SK-N-SH treated with all-trans-retinoic acid at 6 μM for 48 hours (cell line): ENCODE data around the gene TMEM82.

ENCODE experiments used
- ATAC-seq: fragments of 200-7000 bp; cut with Tn5 transposase; 3 replicates; pipeline ENCODE4 v1.9.1; 2020; ENCODE audit warnings: mild to moderate bottlenecking, moderate library complexity
- BACH2 ChIP-seq: fragments of 250-450 bp; sonication (Bioruptor Pico); IDR thresholded peaks from 2 replicates; pipeline ENCODE4 v1.9.0; 2021; ENCODE audit warnings: mild to moderate bottlenecking, borderline replicate concordance
- CSDC2 ChIP-seq: fragments of 250-450 bp; sonication (Bioruptor Pico); IDR thresholded peaks from 2 replicates; pipeline ENCODE4 v1.5.0; 2020; ENCODE audit warnings: mild to moderate bottlenecking, moderate library complexity
- ESRRG ChIP-seq: fragments of 250-450 bp; sonication (Bioruptor Pico); IDR thresholded peaks from 2 replicates; pipeline ENCODE4 v1.6.1; 2021; ENCODE audit warnings: mild to moderate bottlenecking
- GLIS3 ChIP-seq: fragments of 250-450 bp; sonication (Bioruptor Pico); IDR thresholded peaks from 2 replicates; pipeline ENCODE4 v1.5.0; 2020; ENCODE audit warnings: mild to moderate bottlenecking, moderate library complexity
- ISL1 ChIP-seq: fragments of 250-450 bp; sonication (Bioruptor Pico); IDR thresholded peaks from 2 replicates; pipeline ENCODE4 v2.1.2; 2022; ENCODE audit warnings: mild to moderate bottlenecking, moderate library complexity
- OSR1 ChIP-seq: fragments of 250-450 bp; sonication (Bioruptor Pico); IDR thresholded peaks from 2 replicates; pipeline ENCODE4 v1.8.0; 2022; ENCODE audit warnings: moderate library complexity, mild to moderate bottlenecking, inconsistent platforms
- PPARA ChIP-seq: fragments of 250-450 bp; sonication (Bioruptor Pico); IDR thresholded peaks from 2 replicates; pipeline ENCODE4 v1.5.0; 2020; ENCODE audit warnings: mild to moderate bottlenecking, borderline replicate concordance
- RARB ChIP-seq: fragments of 250-450 bp; sonication (Bioruptor Pico); IDR thresholded peaks from 2 replicates; pipeline ENCODE4 v1.8.0; 2021; ENCODE audit warnings: mild to moderate bottlenecking, moderate library complexity
- SNAI2 ChIP-seq: fragments of 250-450 bp; sonication (Bioruptor Pico); IDR thresholded peaks from 2 replicates; pipeline ENCODE4 v1.5.0; 2020; ENCODE audit warnings: mild to moderate bottlenecking, moderate library complexity
- TCF4 ChIP-seq: fragments of 250-450 bp; sonication (Bioruptor Pico); IDR thresholded peaks from 2 replicates; pipeline ENCODE4 v1.8.0; 2021; ENCODE audit warnings: mild to moderate bottlenecking, moderate library complexity, borderline replicate concordance
- TOX ChIP-seq: fragments of 250-450 bp; sonication (Bioruptor Pico); IDR thresholded peaks from 2 replicates; pipeline ENCODE4 v1.8.0; 2021; ENCODE audit warnings: mild to moderate bottlenecking, moderate library complexity, borderline replicate concordance
- ZFP3 ChIP-seq: fragments of 250-450 bp; sonication (Bioruptor Pico); IDR thresholded peaks from 2 replicates; pipeline ENCODE4 v1.5.0; 2020; ENCODE audit warnings: mild to moderate bottlenecking, moderate library complexity
- ZFP30 ChIP-seq: fragments of 450-650 bp; formaldehyde crosslinking; IDR thresholded peaks from 2 replicates; pipeline ENCODE4 v1.5.0; 2022; ENCODE audit warnings: mild to moderate bottlenecking, moderate library complexity
- ZNF565 ChIP-seq: fragments of 450-650 bp; formaldehyde crosslinking; conservative IDR thresholded peaks from 2 replicates; pipeline ENCODE4 v1.5.0; 2020; ENCODE audit warnings: low read depth, mild to moderate bottlenecking, moderate library complexity
- ZNF70 ChIP-seq: fragments of 450-650 bp; formaldehyde crosslinking; IDR thresholded peaks from 2 replicates; pipeline ENCODE4 v1.5.0; 2020; ENCODE audit warnings: mild to moderate bottlenecking, moderate library complexity
- ZNF8 ChIP-seq: fragments of 450-650 bp; formaldehyde crosslinking; IDR thresholded peaks from 2 replicates; pipeline ENCODE4 v1.5.0; 2020; ENCODE audit warnings: mild to moderate bottlenecking, moderate library complexity
- TF ChIP-seq, protein P1 (sequence below): fragments of 250-450 bp; sonication (Bioruptor Pico); IDR thresholded peaks from 2 replicates; pipeline ENCODE4 v1.8.0; 2020; ENCODE audit warnings: mild to moderate bottlenecking, moderate library complexity, borderline replicate concordance
- TF ChIP-seq, protein P2 (sequence below): fragments of 250-450 bp; sonication (Bioruptor Pico); IDR thresholded peaks from 2 replicates; pipeline ENCODE4 v1.5.0; 2020; ENCODE audit warnings: mild to moderate bottlenecking, moderate library complexity
- TF ChIP-seq, protein P3 (sequence below): fragments of 250-450 bp; sonication (Bioruptor Pico); IDR thresholded peaks from 2 replicates; pipeline ENCODE4 v1.5.1; 2020; ENCODE audit warnings: low read depth, mild to moderate bottlenecking, moderate library complexity
- TF ChIP-seq, protein P4 (sequence below): fragments of 250-450 bp; sonication (Bioruptor Pico); IDR thresholded peaks from 2 replicates; pipeline ENCODE4 v1.8.0; 2021; ENCODE audit warnings: low read depth, mild to moderate bottlenecking, moderate library complexity, borderline replicate concordance

TMEM82 gene

DNA sequence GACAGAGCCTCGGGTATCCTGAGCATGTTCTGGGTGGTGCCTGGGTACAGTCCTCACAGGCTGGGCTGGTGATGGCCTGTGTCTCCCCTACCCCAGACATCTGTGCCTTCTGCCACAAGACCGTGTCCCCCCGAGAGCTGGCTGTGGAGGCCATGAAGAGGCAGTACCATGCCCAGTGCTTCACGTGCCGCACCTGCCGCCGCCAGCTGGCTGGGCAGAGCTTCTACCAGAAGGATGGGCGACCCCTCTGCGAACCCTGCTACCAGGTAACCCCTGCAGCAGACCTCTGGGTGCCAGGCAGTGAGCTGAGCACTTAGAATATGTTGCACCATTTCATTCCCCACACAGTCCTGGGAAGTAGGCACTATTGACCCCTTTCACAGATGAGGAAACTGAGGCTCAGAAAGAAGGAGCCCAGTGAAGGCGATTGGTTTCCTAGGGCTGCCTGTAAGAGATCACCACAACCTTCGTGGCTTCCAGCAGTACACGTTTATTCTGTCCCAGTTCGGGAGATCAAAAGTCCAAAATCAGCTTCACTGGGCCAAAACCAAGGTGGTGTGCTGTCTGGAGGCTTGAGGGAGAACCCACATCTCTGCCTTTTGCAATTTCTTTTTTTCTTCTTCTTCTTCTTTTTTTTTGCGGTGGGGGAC, 28.1 kb downstream of the TMEM82 start:
- no peak for ATAC-seq

DNA sequence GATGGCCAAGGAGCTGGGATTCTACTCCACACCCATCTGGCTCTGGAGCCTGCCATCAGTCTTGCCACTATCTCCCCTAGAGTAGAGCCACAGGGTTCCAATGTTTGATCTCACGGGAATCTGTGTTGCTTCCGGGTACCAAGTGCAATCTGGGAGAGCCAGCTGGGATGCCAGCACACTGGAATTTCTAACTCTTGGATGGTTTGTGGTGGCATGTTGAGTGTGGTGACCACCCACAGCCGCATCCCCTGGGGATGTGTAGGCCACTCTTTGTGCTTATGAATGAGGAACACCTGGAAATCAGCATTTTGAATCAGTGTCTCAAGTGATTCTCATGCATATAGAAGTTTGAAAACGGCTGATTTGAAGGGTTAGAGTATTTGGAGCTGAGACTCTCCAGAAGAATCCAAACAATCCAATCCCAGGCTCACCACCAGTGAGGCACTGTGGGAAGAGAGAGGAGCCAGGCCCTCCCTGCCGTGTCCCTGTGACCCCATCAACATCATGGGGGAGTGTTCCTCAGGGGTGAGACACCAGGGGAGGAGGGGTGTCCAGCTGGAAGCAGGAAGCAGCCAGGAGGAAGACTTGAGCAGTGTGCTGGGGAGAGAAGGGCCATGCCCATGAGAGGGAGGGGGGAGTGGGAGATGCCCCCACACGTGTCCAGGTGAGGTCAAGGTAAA, 29.7 kb downstream of the TMEM82 start:
- no peak for TF ChIP-seq ISL1 (CRISPR knock-in tag)
- TF ChIP-seq, protein P1, sequence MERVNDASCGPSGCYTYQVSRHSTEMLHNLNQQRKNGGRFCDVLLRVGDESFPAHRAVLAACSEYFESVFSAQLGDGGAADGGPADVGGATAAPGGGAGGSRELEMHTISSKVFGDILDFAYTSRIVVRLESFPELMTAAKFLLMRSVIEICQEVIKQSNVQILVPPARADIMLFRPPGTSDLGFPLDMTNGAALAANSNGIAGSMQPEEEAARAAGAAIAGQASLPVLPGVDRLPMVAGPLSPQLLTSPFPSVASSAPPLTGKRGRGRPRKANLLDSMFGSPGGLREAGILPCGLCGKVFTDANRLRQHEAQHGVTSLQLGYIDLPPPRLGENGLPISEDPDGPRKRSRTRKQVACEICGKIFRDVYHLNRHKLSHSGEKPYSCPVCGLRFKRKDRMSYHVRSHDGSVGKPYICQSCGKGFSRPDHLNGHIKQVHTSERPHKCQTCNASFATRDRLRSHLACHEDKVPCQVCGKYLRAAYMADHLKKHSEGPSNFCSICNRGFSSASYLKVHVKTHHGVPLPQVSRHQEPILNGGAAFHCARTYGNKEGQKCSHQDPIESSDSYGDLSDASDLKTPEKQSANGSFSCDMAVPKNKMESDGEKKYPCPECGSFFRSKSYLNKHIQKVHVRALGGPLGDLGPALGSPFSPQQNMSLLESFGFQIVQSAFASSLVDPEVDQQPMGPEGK (CRISPR knock-in tag), result no peak
- no peak for TF ChIP-seq CSDC2
- TF ChIP-seq GLIS3 (CRISPR knock-in tag), result no peak
- TF ChIP-seq ZNF70, result no peak
- no peak for TF ChIP-seq ZFP30 (CRISPR knock-in tag)
- no peak for TF ChIP-seq SNAI2 (CRISPR knock-in tag)
- no peak for TF ChIP-seq PPARA (CRISPR knock-in tag)
- TF ChIP-seq, protein P2, sequence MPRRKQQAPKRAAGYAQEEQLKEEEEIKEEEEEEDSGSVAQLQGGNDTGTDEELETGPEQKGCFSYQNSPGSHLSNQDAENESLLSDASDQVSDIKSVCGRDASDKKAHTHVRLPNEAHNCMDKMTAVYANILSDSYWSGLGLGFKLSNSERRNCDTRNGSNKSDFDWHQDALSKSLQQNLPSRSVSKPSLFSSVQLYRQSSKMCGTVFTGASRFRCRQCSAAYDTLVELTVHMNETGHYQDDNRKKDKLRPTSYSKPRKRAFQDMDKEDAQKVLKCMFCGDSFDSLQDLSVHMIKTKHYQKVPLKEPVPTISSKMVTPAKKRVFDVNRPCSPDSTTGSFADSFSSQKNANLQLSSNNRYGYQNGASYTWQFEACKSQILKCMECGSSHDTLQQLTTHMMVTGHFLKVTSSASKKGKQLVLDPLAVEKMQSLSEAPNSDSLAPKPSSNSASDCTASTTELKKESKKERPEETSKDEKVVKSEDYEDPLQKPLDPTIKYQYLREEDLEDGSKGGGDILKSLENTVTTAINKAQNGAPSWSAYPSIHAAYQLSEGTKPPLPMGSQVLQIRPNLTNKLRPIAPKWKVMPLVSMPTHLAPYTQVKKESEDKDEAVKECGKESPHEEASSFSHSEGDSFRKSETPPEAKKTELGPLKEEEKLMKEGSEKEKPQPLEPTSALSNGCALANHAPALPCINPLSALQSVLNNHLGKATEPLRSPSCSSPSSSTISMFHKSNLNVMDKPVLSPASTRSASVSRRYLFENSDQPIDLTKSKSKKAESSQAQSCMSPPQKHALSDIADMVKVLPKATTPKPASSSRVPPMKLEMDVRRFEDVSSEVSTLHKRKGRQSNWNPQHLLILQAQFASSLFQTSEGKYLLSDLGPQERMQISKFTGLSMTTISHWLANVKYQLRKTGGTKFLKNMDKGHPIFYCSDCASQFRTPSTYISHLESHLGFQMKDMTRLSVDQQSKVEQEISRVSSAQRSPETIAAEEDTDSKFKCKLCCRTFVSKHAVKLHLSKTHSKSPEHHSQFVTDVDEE, result no peak
- TF ChIP-seq, protein P3, sequence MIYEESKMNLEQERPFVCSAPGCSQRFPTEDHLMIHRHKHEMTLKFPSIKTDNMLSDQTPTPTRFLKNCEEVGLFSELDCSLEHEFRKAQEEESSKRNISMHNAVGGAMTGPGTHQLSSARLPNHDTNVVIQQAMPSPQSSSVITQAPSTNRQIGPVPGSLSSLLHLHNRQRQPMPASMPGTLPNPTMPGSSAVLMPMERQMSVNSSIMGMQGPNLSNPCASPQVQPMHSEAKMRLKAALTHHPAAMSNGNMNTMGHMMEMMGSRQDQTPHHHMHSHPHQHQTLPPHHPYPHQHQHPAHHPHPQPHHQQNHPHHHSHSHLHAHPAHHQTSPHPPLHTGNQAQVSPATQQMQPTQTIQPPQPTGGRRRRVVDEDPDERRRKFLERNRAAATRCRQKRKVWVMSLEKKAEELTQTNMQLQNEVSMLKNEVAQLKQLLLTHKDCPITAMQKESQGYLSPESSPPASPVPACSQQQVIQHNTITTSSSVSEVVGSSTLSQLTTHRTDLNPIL (CRISPR knock-in tag), result no peak
- no peak for TF ChIP-seq BACH2
- no peak for TF ChIP-seq ZFP3 (CRISPR knock-in tag)
- TF ChIP-seq OSR1, result no peak
- TF ChIP-seq ZNF8 (CRISPR knock-in tag), result no peak
- TF ChIP-seq ZNF565 (CRISPR knock-in tag), result no peak
- TF ChIP-seq TCF4 (CRISPR knock-in tag), result no peak
- TF ChIP-seq RARB (CRISPR knock-in tag), result no peak
- TF ChIP-seq, protein P4, sequence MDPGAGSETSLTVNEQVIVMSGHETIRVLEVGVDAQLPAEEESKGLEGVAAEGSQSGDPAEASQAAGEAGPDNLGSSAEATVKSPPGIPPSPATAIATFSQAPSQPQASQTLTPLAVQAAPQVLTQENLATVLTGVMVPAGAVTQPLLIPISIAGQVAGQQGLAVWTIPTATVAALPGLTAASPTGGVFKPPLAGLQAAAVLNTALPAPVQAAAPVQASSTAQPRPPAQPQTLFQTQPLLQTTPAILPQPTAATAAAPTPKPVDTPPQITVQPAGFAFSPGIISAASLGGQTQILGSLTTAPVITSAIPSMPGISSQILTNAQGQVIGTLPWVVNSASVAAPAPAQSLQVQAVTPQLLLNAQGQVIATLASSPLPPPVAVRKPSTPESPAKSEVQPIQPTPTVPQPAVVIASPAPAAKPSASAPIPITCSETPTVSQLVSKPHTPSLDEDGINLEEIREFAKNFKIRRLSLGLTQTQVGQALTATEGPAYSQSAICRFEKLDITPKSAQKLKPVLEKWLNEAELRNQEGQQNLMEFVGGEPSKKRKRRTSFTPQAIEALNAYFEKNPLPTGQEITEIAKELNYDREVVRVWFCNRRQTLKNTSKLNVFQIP (CRISPR knock-in tag), result no peak
- no peak for TF ChIP-seq ESRRG
- TF ChIP-seq TOX, result no peak
- no peak for ATAC-seq

More for the DNA sequence above, 28.1 kb downstream of the TMEM82 start:
- TF ChIP-seq ZFP30 (CRISPR knock-in tag) (no peak), CSDC2 (no peak), ZNF565 (CRISPR knock-in tag) (no peak), PPARA (CRISPR knock-in tag) (no peak), TCF4 (CRISPR knock-in tag) (no peak), RARB (CRISPR knock-in tag) (no peak), ESRRG (no peak)

DNA sequence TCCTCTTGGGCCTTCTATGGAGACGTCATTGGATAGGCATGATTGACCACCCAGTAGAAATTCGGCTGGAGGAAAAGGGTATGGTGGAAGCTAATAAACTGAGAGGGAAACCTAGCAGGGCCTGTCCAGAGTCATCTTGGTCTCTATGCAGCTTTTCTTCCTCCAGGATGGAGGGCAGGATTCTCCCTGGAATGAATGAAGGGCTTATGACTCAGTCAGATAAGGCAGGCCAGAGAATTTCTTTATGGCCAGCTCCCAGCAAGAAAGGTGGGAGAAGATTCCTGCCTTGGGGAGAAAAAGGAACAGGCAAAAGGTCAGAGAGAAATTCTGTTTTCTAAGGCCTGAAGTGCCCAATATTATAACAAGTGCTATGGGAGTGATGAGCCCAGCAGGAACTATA, 33.4 kb downstream of the TMEM82 start:
- no peak for TF ChIP-seq ZNF8 (CRISPR knock-in tag)
- no peak for TF ChIP-seq PPARA (CRISPR knock-in tag)
- no peak for ATAC-seq
